ENCODE results near the gene DCLRE1A. TPM values are rescaled to one million over a fixed set of nuclear protein-coding genes. Genes with fewer than 3 reads are reported as not detected.

Gene DCLRE1A
- total and polyA plus RNA-seq, 2 of the 13 experiments (the other 11 are each of a cell fraction or from before 2014, with no cell fraction given), result 6.2 to 19.6 TPM

GRCh38 chr10:113854761-113855588 is 1.1 kb upstream of the DCLRE1A start (continued):
- TF ChIP-seq ZNF142 (CRISPR knock-in tag; IDR thresholded peaks at IDR 0.05), result 0 out of 2 replicates have a peak, but pooled peaks have one; percentile 34
- peak; percentile 61; the same call in 1 of the 2 replicates for TF ChIP-seq MYC (CRISPR knock-in tag; IDR thresholded peaks at IDR 0.05; ENCODE audit: borderline replicate concordance)
- no peak for TF ChIP-seq ZNF136 (CRISPR knock-in tag; IDR thresholded peaks at IDR 0.05; ENCODE audit: low read depth)
- TF ChIP-seq MIER2 (CRISPR knock-in tag; IDR thresholded peaks at IDR 0.05), result no peak
- TF ChIP-seq ZNF563 (CRISPR knock-in tag; IDR thresholded peaks at IDR 0.05), result peak; percentile 73
- no peak for TF ChIP-seq ZNF678 (CRISPR knock-in tag; IDR thresholded peaks at IDR 0.05)
- 0 out of 2 replicates have a peak, but pooled peaks have one; percentile 5 for TF ChIP-seq SP5 (CRISPR knock-in tag; IDR thresholded peaks at IDR 0.05; ENCODE audit: borderline replicate concordance, low read depth)
- TF ChIP-seq SMAD1 (CRISPR knock-in tag; IDR thresholded peaks at IDR 0.05; ENCODE audit: borderline replicate concordance, low read depth), result no peak
- TF ChIP-seq NFIC (IDR thresholded peaks at IDR 0.05; ENCODE audit: low read length), result 0 out of 2 replicates have a peak, but pooled peaks have one; percentile 8
- no peak for TF ChIP-seq ZNF784 (CRISPR knock-in tag; IDR thresholded peaks at IDR 0.05; ENCODE audit: borderline replicate concordance)
- no peak for TF ChIP-seq SMAD9 (CRISPR knock-in tag; IDR thresholded peaks at IDR 0.05)
- 0 out of 2 replicates have a peak, but pooled peaks have one; percentile 9 for TF ChIP-seq KLF6 (CRISPR knock-in tag; IDR thresholded peaks at IDR 0.05)
- no peak for TF ChIP-seq KLF15 (CRISPR knock-in tag; IDR thresholded peaks at IDR 0.05; ENCODE audit: borderline replicate concordance)
- no peak for TF ChIP-seq FOXM1 (CRISPR knock-in tag; IDR thresholded peaks at IDR 0.05)
- TF ChIP-seq TRAFD1 (CRISPR knock-in tag; IDR thresholded peaks at IDR 0.05; ENCODE audit: borderline replicate concordance), result no peak
- TF ChIP-seq GZF1 (CRISPR knock-in tag; IDR thresholded peaks at IDR 0.05), result no peak
- no peak for TF ChIP-seq ZSCAN22 (CRISPR knock-in tag; IDR thresholded peaks at IDR 0.05)
- TF ChIP-seq ELF3 (CRISPR knock-in tag; IDR thresholded peaks at IDR 0.05), result 0 out of 2 replicates have a peak, but pooled peaks have one; percentile 15
- 0 out of 2 replicates have a peak, but pooled peaks have one; percentile 3 for TF ChIP-seq CHD2 (IDR thresholded peaks at IDR 0.05; ENCODE audit: low read depth, low read length)
- no peak for TF ChIP-seq ZNF367 (CRISPR knock-in tag; IDR thresholded peaks at IDR 0.05; ENCODE audit: borderline replicate concordance)
- no peak for TF ChIP-seq ZFP1 (CRISPR knock-in tag; IDR thresholded peaks at IDR 0.05)
- TF ChIP-seq ZSCAN25 (CRISPR knock-in tag; IDR thresholded peaks at IDR 0.05), result 0 out of 2 replicates have a peak, but pooled peaks have one; percentile 44
